K562 (cell line): Measurements from ENCODE around the gene VNN1. TPM values are rescaled to one million over a fixed set of nuclear protein-coding genes. Genes with fewer than 3 reads are reported as not detected.

Experiments
- ATAC-seq: fragments of 200-7000 bp; cut with Tn5 transposase; 3 replicates; pipeline ENCODE4 v1.9.1; 2020; ENCODE audit warnings: moderate library complexity
- BruUV-seq: library from RNA; stranded (reverse); fragments of 400-500 nt; replicated peaks from 2 replicates; lab custom pipeline; 2021; lab: Mats Ljungman, UMichigan
- CTCF ChIA-PET: fragments of 300-600 bp; formaldehyde crosslinking; extraction: SDS; loops from one replicate; lab custom pipeline; 2021; ENCODE audit warnings: low intra/inter-chr PET ratio; lab: Yijun Ruan, JAX
- POLR2A ChIA-PET: fragments of 300-600, 350-650 bp; sonication (Branson Sonifier 250); formaldehyde crosslinking; extraction: SDS; loops from one replicate; lab custom pipeline; 2021; ENCODE audit warnings: antibody characterized with exemption, inconsistent platforms; lab: Yijun Ruan, JAX
- DNase-seq, 4 experiments: peaks; one replicate each; pipeline versions ENCODE4 v3.0.0 to v3.0.0-alpha.2; 2011 to 2018; ENCODE audit warnings: low spot score in 3 of 4, mixed read lengths in 3 of 4; ENCODE audit errors: extremely low read depth in 1 of 4
- FAIRE-seq: peaks from 2 replicates; lab custom pipeline; 2011; peaks lifted over from hg19 to GRCh38; lab: Jason Lieb, UNC
- H2AFZ ChIP-seq: 2 replicates; pipeline ENCODE4 v1.6.0; 2011; ENCODE audit warnings: low read depth, low read length, control low read depth, inconsistent platforms
- H3K27ac ChIP-seq: fragments of 200-600 bp; 3 replicates; pipeline ENCODE4 v1.8.0; 2011; ENCODE audit warnings: low read depth, mild to moderate bottlenecking, control low read depth, inconsistent platforms, low read length, moderate library complexity, mixed read lengths; ENCODE audit errors: extremely low read depth
- H3K27me3 ChIP-seq, 2 experiments: fragments of 300-600 bp in 1 of 2; 2 replicates in 1 of 2; 3 replicates in 1 of 2; pipeline versions ENCODE4 v1.6.0 to v1.8.0; 2011; ENCODE audit warnings: inconsistent platforms in 2 of 2, low read length in 2 of 2, mild to moderate bottlenecking in 1 of 2, mixed read lengths in 1 of 2, moderate library complexity in 1 of 2; ENCODE audit not compliant: control insufficient read depth in 2 of 2, insufficient read depth in 2 of 2
- H3K36me3 ChIP-seq: fragments of 300-600 bp; 3 replicates; pipeline ENCODE4 v1.8.0; 2011; ENCODE audit warnings: mild to moderate bottlenecking, low read length, inconsistent platforms; ENCODE audit not compliant: control insufficient read depth, insufficient read depth
- H3K4me1 ChIP-seq, 2 experiments: fragments of 200-600 bp in 1 of 2; replicated peaks in 1 of 2; 2 replicates in 1 of 2; 3 replicates in 1 of 2; pipeline versions ENCODE4 v1.5.1 to v1.8.0; 2011; ENCODE audit warnings: inconsistent platforms in 2 of 2, low read length in 2 of 2, mild to moderate bottlenecking in 1 of 2, mixed read lengths in 1 of 2, moderate library complexity in 1 of 2; ENCODE audit not compliant: control insufficient read depth in 2 of 2, insufficient read depth in 2 of 2
- H3K4me2 ChIP-seq: 2 replicates; pipeline ENCODE4 v1.6.1; 2011; ENCODE audit warnings: low read length, control low read depth, inconsistent platforms, mixed read lengths; ENCODE audit not compliant: insufficient read depth
- H3K4me3 ChIP-seq: fragments of 200-600 bp; sonication (generic), shearing (Covaris generic); 2 replicates; pipeline ENCODE4 v1.5.1; 2016; ENCODE audit warnings: control low read depth, inconsistent platforms
- H3K79me2 ChIP-seq: fragments of 200-600 bp; 3 replicates; pipeline ENCODE4 v1.8.0; 2011; ENCODE audit warnings: low read length, inconsistent platforms; ENCODE audit not compliant: control insufficient read depth, insufficient read depth
- H3K9ac ChIP-seq, 2 experiments: 2 replicates each; pipeline versions ENCODE4 v1.6.0 to v1.6.1; 2011; ENCODE audit warnings: low read depth in 2 of 2, low read length in 2 of 2, control low read depth in 1 of 2, inconsistent platforms in 1 of 2, mild to moderate bottlenecking in 1 of 2, mixed read lengths in 1 of 2; ENCODE audit not compliant: insufficient read depth in 1 of 2
- H3K9me1 ChIP-seq: one replicate; pipeline ENCODE4 v1.6.0; 2011; ENCODE audit warnings: inconsistent platforms, mild to moderate bottlenecking, low read length, moderate library complexity; ENCODE audit not compliant: control insufficient read depth, insufficient read depth
- H3K9me3 ChIP-seq: replicated peaks from 2 replicates; pipeline ENCODE4 v1.5.1; 2011; ENCODE audit warnings: low read depth, low read length, inconsistent platforms; ENCODE audit not compliant: control insufficient read depth, insufficient read depth
- H4K20me1 ChIP-seq: replicated peaks from 2 replicates; pipeline ENCODE4 v1.6.1; 2011; ENCODE audit warnings: low read length, inconsistent platforms, mixed read lengths; ENCODE audit not compliant: control insufficient read depth, insufficient read depth
- CBFA2T2 ChIP-seq: fragments of 450-650 bp; conservative IDR thresholded peaks from 2 replicates; pipeline ENCODE4 v1.6.1; 2017; ENCODE audit warnings: mild to moderate bottlenecking
- CUX1 ChIP-seq: fragments of 200-800 bp; sonication (Bioruptor generic); IDR thresholded peaks from 2 replicates; pipeline ENCODE4 v1.6.1; 2016; ENCODE audit warnings: missing genetic modification characterization, missing compliant biosample characterization
- ELF1 ChIP-seq: fragments of 200-800 bp; sonication (Bioruptor generic); IDR thresholded peaks from 2 replicates; pipeline ENCODE4 v1.6.1; 2016; ENCODE audit warnings: missing genetic modification characterization, missing compliant biosample characterization
- PKNOX1 ChIP-seq: fragments of 450-650 bp; IDR thresholded peaks from 2 replicates; pipeline ENCODE4 v1.6.1; 2016
- RAD51 ChIP-seq: fragments of 450-650 bp; IDR thresholded peaks from 2 replicates; pipeline ENCODE4 v1.7.1; 2016; ENCODE audit warnings: low read depth, mild to moderate bottlenecking, borderline replicate concordance
- RERE ChIP-seq: sonication (generic); formaldehyde crosslinking; IDR thresholded peaks from 2 replicates; pipeline ENCODE4 v1.8.0; 2023; ENCODE audit warnings: missing genetic modification reagents, mild to moderate bottlenecking, borderline replicate concordance
- TRIM25 ChIP-seq: fragments of 450-650 bp; IDR thresholded peaks from 2 replicates; pipeline ENCODE4 v1.7.0; 2016; ENCODE audit warnings: borderline replicate concordance
- YBX1 ChIP-seq: fragments of 450-650 bp; IDR thresholded peaks from 2 replicates; pipeline ENCODE4 v1.7.1; 2016; ENCODE audit warnings: mild to moderate bottlenecking
- ZNF175 ChIP-seq: fragments of 200-800 bp; sonication (Bioruptor generic); IDR thresholded peaks from 2 replicates; pipeline ENCODE4 v1.6.1; 2016; ENCODE audit warnings: low read depth, mild to moderate bottlenecking, missing genetic modification characterization, missing compliant biosample characterization
- WGBS: fragments of 100-300 bp; shearing (Covaris generic); methylation state at CpG from one replicate; pipeline ENCODE4 v1.1.6; 2016; ENCODE audit warnings: low coverage, mixed read lengths; ENCODE audit not compliant: insufficient coverage; ENCODE audit errors: missing lambda C conversion rate; 5-methylcytosine and 5-hydroxymethylcytosine counted together
- in situ Hi-C: fragments of 300-500 bp; cut with MboI; formaldehyde crosslinking; loops from 4 replicates; pipeline ENCODE4 v1.15.0; 2018; ENCODE audit warnings: inconsistent platforms, mixed read lengths
- intact Hi-C: fragments of 100-400 bp; cut with micrococcal nuclease; formaldehyde crosslinking; loops from 2 replicates; pipeline ENCODE4 v1.14.2; 2022
- polyA plus RNA-seq, 8 experiments: library from polyadenylated mRNA; depleted of rRNA in 4 of 8; stranded (reverse) in 5 of 8; unstranded in 3 of 8; fragments of >200 nt; fragmentation: Nextera tagmentation in 2 of 8; fragmentation: Illumina TruSeq in 1 of 8; extraction: Ambion mirVana in 2 of 8; extraction: Trizol in 1 of 8; gene quantifications; 2 replicates each; pipeline versions ENCODE4 v1.2.1 to v1.2.3, GENCODE V29; 2011 to 2014; ENCODE audit warnings: inconsistent platforms in 1 of 8, missing spikeins in 1 of 8
- total RNA-seq, 7 experiments: library from RNA; depleted of rRNA in 6 of 7; stranded (reverse); fragments of >200 nt in 6 of 7; fragmentation: Illumina TruSeq in 2 of 7; extraction: Trizol in 2 of 7; gene quantifications; 2 replicates each; pipeline versions ENCODE4 v1.2.1 to v1.2.3, GENCODE V29; 2011 to 2021; ENCODE audit warnings: low replicate concordance in 1 of 7

The VNN1 gene
- total and polyA plus RNA-seq, 9 of the 15 experiments (the other 6 are each of a cell fraction or from before 2014, with no cell fraction given), result not detected

GRCh38 chr6:132725471-132725870 is 11.6 kb upstream of the VNN1 start:
- no peaks in the 10 kb centered on the region for H3K9me1 ChIP-seq
- no peaks in the 10 kb centered on the region for H3K79me2 ChIP-seq
- no peak overlapping the region for H3K27ac ChIP-seq
- BruUV-seq, result no TSS peak
- intact Hi-C loops (no loop called here), in situ Hi-C loops (no loop called here)
- no peaks in the 10 kb centered on the region for H4K20me1 ChIP-seq
- CTCF ChIA-PET, result no interaction called here
- H3K4me2 ChIP-seq, result no peak overlapping the region
- FAIRE-seq (no peak), DNase-seq (no peak), ATAC-seq (no peak)
- H3K9ac ChIP-seq, result no peak overlapping the region
- POLR2A ChIA-PET, result interaction anchor here (0.5 kb wide), 1 partner anchor 1679 kb away, joined by 3 read pairs; no protein-coding TSS in a partner anchor
- peaks cover 3 to 12% of the 10 kb centered on the region in 2 experiments; a peak in 4 of 5 replicates for H3K27me3 ChIP-seq
- H3K36me3 ChIP-seq, result no peaks in the 10 kb centered on the region
- no peak overlapping the region for H3K4me3 ChIP-seq
- no peak overlapping the region for H2AFZ ChIP-seq
- H3K4me1 ChIP-seq, result no peaks in the 10 kb centered on the region
- 0% methylated on average over 6 of the region's 6 CpGs for WGBS
- no peaks in the 10 kb centered on the region for H3K9me3 ChIP-seq
- TF ChIP-seq CUX1 (CRISPR knock-in tag) (no peak), RAD51 (no peak), YBX1 (no peak), CBFA2T2 (no peak), TRIM25 (no peak), ZNF175 (CRISPR knock-in tag) (no peak), PKNOX1 (no peak), ELF1 (tag) (no peak), RERE (CRISPR knock-in tag) (no peak)
